Retinal pigment epithelial cell (primary cell): ENCODE measurements around the gene THAP4.

ENCODE experiments used
- DNase-seq: peaks from one replicate; pipeline ENCODE4 v3.0.0-alpha.2; 2010; ENCODE audit warnings: low read depth
- H3K4me3 ChIP-seq: 2 replicates; pipeline ENCODE4 v1.5.1; 2011; ENCODE audit warnings: mild to moderate bottlenecking, low read length, control low read depth, moderate library complexity
- CTCF ChIP-seq: conservative IDR thresholded peaks from 2 replicates; pipeline ENCODE4 v1.5.1; 2011; ENCODE audit warnings: low read depth, low read length, control low read depth, inconsistent platforms

THAP4 gene

GRCh38 chr2:241616168-241617125 lies 20.5 kb downstream of the THAP4 start:
- no peak for TF ChIP-seq CTCF
- DNase-seq: no peak
- H3K4me3 ChIP-seq: no peak overlapping the region

GRCh38 chr2:241615522-241616052 lies 21.4 kb downstream of the THAP4 start:
- no peak for DNase-seq
- H3K4me3 ChIP-seq: no peak overlapping the region
- no peak for TF ChIP-seq CTCF

GRCh38 chr2:241615041-241615440 lies 21.9 kb downstream of the THAP4 start:
- no peak for TF ChIP-seq CTCF
- H3K4me3 ChIP-seq: no peak overlapping the region
- DNase-seq: no peak

- no peak overlapping the region for H3K4me3 ChIP-seq
- TF ChIP-seq CTCF: no peak
- no peak for DNase-seq
Measured at GRCh38 chr2:241613017-241613780, 23.8 kb downstream of the THAP4 start.

- no peak for TF ChIP-seq CTCF
- H3K4me3 ChIP-seq: no peak overlapping the region
- no peak for DNase-seq
Measured at GRCh38 chr2:241612156-241613016, 24.6 kb downstream of the THAP4 start.

- TF ChIP-seq CTCF: no peak
- no peak for DNase-seq
- no peak overlapping the region for H3K4me3 ChIP-seq
Measured at GRCh38 chr2:241611062-241611461, 25.9 kb downstream of the THAP4 start.
